GM12872 (cell line): ENCODE measurements around the gene OR2H2.
A peak's percentile ranks its signal among the peaks of the same experiment; 100 is the strongest.

Experiments used
- TF ChIP-seq, protein P1 (sequence below): IDR thresholded peaks from 3 replicates; pipeline ENCODE4 v1.5.1; 2011; ENCODE audit warnings: low read depth, mild to moderate bottlenecking, low read length, moderate library complexity; ENCODE audit not compliant: insufficient read depth

OR2H2 gene

DNA sequence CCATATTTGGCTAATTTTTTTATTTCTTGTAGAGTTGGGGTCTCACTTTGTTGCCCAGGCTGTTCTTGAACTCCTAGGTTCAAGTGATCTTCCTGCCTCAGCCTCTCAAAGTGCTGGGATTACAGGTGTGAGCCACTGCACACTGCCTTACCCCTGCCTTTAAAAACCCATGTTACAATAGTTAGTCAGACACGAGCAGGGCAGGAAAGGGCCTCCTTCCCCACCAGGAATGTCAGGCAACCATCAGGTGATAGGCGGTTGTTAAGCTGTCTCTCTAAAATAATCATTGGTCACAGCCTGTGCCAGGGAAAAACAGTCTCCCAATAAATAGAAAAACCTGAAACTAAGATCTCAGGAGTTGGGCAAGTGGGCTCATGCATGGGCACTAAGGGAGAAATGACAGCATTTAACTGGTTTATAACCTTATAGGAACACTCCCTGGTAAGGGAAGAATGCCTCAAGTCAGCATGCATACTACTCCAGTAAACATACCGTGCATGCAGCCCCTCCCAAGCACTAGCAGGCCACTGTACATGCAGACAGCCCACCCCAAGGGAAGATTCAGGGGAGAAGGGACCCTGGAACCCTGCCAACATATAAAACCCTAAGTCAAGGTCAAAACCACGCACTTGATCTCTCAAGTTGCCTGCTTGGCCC, 8.4 kb downstream of the OR2H2 start:
- TF ChIP-seq, protein P1, sequence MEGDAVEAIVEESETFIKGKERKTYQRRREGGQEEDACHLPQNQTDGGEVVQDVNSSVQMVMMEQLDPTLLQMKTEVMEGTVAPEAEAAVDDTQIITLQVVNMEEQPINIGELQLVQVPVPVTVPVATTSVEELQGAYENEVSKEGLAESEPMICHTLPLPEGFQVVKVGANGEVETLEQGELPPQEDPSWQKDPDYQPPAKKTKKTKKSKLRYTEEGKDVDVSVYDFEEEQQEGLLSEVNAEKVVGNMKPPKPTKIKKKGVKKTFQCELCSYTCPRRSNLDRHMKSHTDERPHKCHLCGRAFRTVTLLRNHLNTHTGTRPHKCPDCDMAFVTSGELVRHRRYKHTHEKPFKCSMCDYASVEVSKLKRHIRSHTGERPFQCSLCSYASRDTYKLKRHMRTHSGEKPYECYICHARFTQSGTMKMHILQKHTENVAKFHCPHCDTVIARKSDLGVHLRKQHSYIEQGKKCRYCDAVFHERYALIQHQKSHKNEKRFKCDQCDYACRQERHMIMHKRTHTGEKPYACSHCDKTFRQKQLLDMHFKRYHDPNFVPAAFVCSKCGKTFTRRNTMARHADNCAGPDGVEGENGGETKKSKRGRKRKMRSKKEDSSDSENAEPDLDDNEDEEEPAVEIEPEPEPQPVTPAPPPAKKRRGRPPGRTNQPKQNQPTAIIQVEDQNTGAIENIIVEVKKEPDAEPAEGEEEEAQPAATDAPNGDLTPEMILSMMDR, result no peak

DNA sequence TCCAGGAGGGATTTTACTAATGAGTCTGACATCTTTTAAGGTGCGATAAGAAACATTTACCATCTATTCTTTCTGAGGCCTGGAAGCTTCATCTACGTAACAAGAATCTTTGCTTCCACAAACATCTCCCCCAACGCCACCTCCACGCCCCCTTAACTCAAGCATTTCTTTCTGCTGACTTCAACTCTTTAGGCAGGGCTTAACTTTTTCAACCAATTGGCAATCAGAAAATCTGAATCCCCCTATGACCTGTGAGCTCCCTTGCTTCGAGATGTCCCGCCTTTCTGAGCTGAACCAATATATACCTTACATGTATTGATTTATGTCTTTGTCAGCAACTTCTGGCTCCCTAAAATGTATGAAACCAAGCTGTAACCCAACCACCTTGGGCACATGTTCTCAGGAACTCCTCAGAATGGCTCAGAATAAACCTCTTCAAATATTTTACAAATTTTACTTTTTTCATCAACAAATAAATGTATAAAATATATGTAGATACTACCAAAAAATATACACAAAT, 11.5 kb downstream of the OR2H2 start:
- TF ChIP-seq, protein P1, result no peak

DNA sequence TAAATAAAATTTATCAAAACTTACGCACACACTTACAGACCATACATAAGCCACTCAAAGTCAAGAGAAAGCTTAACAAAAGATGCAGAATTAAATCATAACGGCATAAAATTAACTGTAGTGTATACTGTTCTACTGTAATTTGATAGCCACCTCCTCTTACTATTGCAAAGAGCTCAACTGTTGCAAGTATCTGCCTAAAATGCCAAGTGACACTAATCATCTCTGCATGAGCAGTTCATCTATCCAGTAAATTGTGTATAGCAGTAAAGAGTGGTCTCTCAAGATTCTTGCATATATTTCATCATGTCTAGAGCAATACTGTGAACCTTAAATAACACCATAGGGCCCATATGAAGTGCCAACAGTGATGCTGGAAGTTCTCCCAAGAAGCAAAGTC, 12.3 kb downstream of the OR2H2 start:
- TF ChIP-seq, protein P1, result no peak

DNA sequence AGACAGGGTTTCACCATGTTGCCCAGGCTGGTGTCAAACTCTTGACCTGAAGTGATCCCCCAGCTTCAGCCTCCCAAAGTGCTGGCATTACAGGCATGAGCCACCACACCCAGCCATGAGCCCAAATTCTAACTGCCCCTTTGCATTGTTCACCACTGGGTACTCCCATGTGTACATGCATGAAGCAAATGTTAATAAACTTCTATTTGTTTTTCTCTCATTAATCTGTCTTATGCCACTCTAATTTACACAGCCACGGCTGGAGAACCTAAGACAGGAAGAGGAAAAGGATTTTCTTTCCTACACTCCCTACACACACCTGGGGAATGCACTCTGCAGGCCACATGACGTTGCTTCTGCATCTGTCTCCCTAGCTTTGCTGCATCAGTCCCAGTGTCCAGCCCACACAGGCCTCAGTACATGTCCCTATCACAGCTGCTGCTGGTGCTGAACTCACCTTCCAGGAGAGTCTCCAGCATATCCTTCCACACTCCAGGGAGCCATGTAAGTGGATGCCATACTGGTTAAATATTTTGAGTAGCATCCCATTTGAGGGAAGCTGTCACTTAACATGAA, 13.3 kb downstream of the OR2H2 start:
- TF ChIP-seq, protein P1, result no peak

DNA sequence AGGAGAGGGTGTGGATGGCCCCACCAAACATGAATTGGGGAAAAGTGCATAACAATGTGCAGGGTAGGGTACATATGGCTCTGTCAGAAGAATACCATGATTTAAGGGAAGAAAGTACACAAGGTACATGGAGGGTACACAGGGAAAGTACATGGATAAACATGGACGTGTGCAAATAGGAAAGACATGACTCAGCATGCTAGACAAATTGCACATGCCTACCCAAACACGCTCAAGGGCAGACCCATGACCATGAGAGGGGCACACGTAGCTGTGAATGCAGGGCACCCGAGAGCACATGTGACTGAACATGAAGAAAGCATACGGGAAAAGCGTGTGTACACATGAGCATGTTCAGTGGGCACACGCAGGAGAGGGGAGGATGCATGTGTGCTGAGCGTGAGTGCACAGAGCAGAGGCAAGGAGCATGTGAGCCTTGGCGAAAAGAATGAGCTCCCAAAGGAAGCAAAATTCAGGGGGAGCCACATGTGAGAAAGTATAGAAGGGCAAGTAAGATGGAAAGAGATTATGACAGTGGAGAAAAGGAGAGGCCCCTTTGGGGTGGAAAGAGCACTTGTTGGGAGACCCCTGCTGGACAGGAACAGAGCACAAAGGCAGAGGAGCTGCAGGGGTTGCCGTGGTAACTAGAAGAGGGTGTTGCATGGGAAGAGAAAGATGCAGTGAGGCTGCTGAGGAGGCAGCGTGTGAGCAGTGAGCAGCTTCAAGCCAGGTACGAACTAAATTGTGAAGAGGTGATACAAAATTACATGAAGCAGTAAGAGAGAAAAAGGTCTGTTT, 17.8 kb downstream of the OR2H2 start:
- TF ChIP-seq, protein P1, result peak; percentile 40; the same call in 2 of the 3 replicates

DNA sequence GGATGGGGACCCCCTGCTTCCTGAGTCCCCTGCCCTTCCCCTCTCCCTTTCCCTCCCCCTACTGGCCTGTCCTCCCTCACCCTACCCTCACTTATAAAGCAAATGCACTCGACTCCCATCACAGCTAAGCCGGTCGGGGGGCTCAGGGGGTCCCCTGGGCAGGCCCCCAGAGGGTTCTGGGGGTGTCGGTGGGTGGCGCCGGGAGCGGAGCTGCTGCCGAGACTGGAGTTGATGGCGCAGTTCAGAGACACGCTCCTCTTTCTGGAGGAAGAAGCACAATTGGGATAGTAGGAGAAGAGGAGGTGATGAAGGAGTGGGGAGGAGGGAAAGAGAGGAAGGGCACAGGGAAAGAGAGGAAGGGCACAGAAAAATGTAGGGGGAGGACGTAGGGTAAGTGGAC, 18.5 kb downstream of the OR2H2 start:
- TF ChIP-seq, protein P1, result no peak

DNA sequence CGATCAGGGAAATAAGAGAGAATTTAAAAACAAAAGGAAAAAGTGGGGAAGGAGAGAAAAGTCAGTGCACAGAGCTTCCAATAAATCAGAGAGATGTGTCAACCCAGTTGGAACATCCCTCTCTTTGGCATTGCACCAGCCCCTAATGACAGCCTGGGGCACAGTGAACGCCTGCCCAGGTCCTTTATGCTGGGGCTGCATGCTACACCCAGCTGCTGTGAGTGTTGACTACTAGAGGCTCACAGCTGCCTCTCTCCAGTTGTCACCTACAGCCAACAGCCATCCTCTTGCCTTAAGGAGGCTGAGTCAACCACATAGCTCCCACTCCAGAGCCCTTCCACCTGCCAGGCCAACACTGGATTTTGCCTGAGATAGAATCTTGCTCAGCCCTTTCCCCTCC, 19.0 kb downstream of the OR2H2 start:
- TF ChIP-seq, protein P1, result no peak
